Measurements from ENCODE around the gene MYBPC2.

DNA sequence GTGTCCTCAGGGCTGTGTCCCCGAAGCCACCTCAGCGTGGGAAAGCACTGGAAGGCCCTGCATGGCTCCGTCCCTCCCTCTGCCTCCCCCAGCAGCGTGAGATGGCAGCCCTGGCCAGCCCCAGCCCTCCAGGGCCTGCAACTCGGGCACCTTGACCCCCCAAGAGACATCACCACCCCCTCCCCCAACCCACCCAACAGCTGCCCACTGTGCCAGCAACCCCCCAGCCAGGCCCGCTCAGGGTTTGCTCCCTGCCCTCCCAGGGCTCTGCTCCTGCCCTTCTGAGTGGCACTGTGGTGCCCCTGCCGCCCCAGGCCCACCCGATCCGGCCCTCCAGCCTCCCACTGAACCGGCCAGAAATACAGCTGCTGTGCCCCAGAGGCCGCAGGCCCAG is 82.5 kb downstream of the MYBPC2 start:
- TF ChIP-seq, protein P1, sequence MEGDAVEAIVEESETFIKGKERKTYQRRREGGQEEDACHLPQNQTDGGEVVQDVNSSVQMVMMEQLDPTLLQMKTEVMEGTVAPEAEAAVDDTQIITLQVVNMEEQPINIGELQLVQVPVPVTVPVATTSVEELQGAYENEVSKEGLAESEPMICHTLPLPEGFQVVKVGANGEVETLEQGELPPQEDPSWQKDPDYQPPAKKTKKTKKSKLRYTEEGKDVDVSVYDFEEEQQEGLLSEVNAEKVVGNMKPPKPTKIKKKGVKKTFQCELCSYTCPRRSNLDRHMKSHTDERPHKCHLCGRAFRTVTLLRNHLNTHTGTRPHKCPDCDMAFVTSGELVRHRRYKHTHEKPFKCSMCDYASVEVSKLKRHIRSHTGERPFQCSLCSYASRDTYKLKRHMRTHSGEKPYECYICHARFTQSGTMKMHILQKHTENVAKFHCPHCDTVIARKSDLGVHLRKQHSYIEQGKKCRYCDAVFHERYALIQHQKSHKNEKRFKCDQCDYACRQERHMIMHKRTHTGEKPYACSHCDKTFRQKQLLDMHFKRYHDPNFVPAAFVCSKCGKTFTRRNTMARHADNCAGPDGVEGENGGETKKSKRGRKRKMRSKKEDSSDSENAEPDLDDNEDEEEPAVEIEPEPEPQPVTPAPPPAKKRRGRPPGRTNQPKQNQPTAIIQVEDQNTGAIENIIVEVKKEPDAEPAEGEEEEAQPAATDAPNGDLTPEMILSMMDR (IDR thresholded peaks at IDR 0.05), result no peak
- TF ChIP-seq POLR2A (IDR thresholded peaks at IDR 0.05), result no peak

All from tibial nerve (tissue), 3 donors.